GM19238 (cell line): ENCODE results near the gene CPEB4.

Experiments used
- DNase-seq: peaks from one replicate; pipeline ENCODE4 v3.0.0; 2011; ENCODE audit warnings: low spot score; ENCODE audit not compliant: insufficient read length

The CPEB4 gene

GRCh38 chr5:173858670-173859407 is 29.3 kb upstream of the CPEB4 start:
- DNase-seq = no peak

DNA sequence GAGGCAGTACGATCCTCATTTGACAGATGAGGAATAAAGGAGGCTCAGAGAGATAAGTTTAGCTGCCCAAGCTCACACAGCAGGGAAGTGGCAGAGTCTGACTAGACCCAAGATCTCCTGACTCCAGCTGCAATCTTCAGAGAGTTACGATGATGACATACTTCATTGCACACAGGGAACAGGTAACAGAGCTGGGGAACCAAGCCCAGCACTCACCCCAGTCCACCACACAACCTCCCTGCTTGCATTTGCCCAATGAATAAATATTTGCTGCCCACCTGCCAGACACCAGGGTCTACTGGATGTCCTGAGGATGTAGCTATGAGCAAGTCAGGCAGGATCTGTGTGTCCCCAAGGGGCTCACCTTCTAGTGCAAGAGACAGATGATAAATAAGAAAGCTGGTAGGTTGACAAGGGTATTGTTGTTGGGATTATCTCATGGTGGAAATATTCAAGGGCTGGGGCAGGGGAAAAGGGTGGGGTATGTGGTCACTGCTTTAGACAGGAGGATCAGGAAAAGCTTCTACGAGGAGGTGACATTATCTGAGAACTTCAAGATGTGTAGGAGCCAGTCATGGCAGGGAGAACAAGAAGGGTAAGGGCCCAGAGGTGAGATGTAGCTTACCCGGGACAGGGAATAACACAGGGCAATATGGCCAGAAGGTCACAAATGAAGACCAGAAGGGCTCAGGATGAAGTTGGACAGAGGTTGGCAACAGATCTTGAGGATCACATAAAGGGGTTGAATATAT is 28.6 kb upstream of the CPEB4 start:
- no peak for DNase-seq

DNA sequence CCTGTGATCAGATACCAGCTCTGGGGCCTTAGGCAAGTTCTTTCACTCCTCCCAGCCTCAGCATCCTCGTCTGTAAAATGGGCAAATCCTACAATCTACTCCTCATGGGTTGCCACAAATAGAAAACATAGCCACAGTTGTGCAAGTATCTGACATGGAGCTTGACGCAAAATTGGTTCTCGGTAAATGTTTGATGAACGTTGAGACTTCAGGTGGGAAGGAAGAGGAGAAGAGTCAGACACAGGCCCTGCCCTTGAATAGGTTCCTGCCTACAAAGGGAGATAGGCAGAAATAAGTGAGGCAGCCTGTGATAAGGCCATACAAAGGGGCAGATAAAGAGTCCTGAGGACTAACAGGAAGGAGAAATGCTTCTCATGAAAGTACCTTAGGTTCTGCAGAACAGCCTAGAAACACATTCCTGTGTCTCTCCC is 26.1 kb upstream of the CPEB4 start:
- DNase-seq = no peak

DNA sequence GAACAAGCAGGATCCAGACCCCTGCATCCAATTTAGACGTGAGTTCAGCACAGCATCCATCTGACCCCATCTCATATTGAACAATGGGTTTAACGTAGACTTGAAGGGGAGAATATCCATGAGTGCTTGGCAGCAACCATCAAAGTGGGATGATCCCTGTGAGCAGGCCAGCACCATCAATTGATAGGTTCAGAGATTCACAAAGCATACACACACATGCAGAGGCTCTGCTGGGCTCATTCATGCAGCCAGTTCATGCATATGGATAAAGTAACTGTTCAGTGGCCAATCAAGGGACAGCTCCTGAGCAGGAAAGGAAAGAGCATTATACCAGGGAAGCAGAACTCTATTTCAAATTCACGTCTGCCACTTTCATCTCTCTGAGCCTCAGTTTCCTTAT is 24.8 kb upstream of the CPEB4 start:
- DNase-seq = no peak

GRCh38 chr5:173864126-173865050 is 23.8 kb upstream of the CPEB4 start:
- DNase-seq = no peak

DNA sequence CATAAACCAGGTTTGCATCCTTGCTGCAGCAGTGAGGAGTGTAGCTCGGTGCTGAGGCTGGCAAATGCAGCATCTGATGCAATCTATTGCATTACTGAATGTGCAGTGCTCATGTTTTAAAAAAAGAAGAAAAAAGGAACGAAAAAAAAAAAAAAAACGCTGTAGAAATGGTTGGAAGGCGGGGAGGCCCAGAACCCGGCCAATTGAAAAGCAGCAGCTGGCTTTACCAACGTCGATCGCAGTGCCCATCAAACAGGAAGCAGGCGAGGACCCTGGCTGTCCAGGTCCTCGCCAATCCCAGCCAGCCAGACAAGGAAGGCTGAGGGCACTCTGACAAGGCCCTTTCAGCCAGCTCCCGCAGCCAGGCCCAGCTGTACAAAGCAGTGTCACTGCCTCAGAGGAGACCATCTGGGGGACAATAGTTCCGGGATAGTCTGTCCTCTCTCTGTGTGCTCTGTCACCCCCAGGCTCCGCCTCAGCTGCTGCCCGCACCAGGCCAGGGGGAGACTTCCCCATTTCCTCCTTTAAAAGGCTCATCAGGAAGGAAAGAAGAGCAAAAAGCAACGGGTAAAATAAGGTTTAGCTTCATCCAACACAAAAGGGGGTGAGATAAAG is 21.8 kb upstream of the CPEB4 start:
- DNase-seq = no peak

DNA sequence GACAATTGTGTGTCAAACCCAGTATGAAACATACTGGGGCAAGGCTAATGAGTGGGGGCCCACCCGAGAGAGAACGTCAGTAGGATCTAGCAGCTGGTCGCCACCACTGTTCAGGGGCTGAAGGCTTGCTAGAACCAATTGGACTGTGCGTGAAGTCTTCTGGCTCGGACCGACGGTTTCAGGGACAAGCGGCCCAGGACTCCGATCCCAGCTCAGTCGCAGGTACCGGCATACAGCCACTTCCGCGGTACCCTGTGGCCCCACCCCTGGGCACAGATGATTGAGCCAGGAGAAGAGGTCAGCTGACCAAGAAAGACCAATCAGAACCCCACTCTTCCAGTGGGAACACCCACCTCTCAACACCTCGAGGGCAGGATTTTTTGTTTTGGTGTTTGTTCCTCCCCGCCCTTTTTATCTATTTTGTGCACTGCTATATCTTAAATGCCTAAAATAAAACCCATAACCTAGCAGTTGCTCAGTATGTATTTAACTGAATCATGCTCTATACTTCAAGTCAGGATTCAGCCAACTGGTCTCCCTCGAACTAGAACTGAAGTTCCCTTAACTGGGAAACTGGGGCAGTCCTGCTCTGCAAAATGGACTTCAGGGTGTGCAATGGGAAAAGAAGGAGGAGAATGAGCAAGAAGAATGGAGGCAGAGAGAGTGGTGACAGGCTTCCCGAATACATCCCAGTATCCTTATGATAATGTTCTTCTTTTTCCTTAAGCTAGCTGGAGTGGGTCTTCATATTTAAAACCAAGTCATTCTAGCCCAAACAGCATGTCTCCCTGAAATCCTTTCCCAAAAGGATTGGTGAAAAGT is 21.1 kb upstream of the CPEB4 start:
- no peak for DNase-seq

DNA sequence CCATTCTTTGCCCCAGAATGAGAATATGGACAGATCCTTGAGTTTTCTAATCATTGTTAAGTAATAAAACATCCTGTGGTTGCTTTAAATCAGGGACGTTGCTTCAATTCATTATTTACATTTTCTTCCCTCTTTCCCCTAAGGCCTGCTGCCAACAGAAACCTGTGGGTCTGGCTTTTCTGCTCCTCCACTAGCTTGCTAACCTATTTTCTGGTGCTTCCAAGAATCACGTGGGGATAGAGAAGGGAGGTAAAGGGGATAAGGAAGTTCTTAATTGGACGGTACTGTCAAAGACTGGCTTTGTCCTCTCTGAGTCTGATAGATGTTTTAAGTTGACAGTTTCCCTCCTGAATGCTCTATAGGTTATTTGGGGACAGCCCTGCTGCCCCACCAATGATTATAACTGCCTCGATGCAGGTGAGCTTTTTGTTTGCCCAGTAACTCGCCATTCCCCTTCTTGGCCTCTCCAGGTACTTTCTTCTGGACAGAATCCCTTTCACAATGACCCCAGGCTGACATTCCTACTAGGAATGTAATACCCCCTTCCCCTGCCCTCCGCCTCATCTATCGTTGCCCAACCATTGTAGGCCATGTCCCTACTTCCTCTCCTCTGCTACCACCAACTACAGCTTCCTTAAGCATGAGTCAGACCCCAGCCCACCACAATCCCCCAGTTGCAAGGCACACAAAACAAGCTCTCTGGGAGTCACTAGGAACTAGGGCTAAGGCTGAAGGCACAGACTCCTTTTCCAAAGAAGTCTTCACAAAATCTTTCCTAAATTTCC is 19.9 kb upstream of the CPEB4 start:
- DNase-seq = no peak

- no peak for DNase-seq
These were observed 18.8 kb upstream of the CPEB4 start for GRCh38 chr5:173869316-173869715.

DNA sequence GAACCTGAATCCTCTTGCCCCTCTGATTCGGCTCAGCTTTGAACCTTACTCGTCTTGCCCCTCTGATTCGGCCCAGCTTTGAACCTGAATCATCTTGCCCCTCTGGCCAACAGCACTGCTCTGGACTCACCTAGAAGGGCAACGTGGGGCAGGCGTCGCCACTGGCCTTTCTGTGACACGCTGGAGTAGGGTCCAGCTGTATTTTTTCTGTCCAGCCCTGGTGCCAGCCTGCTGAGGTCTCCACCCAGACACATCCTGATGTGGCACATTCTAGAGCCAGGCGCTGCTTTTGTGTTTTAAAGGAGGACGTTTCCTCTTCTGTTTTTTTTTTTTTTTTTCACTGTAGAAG is 15.2 kb upstream of the CPEB4 start:
- DNase-seq = no peak

GRCh38 chr5:173873306-173873922 is 14.7 kb upstream of the CPEB4 start:
- no peak for DNase-seq

- DNase-seq = no peak
These were observed 13.0 kb upstream of the CPEB4 start for GRCh38 chr5:173875189-173875588.

DNA sequence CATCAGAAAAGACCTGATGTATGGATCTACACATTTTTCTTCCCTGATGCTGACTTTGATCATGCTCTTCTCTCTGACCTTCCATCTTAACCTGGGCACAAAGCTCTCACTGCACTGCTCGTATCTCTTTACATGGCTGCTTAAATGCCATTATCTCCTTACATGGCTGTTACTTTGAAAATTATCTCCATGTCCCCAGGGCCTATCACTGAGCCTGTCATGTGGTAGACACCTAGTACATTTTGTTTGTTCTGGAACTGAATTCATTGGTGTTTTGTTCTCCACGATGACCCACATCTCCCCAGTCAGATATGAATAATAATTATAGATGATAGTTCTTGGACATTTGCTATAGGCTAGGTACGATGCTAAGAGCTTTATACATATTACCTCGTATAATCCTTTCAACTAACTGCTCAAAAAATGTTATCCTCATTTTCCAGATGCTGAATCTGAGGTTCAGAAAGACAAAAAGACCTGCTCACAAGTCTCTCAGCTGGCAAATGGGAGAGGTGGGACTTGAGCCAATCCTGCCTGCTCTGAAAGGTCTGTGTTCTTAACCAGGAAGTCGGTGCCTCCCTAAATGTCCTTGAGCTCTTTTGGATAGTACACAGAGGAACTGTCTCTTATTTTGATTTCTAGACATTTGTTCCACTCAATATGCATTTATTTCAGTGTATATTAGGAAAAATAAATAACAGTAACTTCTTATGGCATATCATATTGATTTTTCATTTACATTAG is 9.8 kb upstream of the CPEB4 start:
- no peak for DNase-seq

DNA sequence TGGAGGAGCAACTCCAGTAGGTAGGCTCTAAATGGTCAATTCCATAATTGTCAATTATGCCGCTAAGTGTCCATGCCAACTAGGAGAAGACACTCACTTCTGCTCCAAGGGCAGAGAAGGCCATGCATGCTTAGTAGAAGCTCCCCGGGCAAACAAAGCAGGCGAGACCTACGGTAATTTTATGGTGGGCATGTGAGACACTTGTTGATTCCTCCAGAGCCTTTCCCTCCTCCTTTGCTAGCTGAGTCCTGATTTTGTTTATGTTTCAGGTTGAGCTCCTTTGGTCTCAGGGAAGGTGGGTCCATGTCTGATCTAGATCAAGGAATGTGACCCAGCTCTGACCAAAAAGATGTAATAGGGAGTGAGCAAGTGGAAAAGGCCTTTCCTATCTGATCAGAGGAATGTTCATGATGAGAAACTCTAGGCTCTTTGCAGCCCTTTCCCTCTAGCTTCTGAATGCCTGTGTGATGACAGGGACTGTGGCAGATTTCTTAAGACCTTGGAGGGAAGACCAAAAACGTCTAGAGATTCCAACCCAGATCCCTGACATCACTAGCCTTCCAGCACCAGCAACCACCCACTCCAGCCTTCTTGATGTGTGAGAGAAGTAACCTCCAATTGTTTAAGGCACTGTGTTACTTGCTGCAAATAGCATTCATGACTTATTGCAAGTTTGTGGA is 7.7 kb upstream of the CPEB4 start:
- DNase-seq = no peak

DNA sequence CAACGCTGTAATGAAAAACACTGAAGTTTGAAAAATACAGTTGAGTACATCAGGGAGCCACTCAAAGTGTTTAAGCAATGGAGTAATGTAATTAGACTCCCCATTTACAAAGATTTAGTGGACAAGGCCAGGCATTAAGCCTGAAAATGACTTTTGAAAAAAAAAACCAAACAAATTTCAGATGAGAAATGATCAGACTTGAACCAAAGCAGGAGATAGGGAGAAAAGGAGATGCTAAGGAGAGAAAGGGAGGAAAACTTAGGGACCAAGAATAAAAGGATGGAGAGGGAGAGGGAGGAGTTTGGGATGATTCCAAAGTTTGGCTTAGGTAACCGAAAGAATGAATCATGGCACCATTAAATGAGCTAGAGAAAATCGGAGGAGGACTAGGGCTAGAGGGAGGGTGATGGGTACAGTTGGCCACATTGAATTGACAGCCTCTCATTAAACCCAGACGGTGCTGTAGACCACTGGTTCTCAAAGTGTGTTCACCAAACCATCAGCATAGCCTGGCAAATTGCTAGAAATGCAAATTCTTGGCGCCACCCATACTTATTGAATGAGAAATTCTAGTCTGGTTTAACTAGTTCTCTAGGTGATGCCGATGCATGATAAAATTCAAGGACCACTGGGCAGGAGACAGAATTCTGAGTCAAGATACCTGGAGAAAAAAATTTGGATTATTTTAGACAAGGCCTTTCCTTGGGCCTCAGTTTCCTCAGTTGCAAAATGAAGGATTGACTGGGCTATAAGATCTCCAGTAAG is 6.2 kb upstream of the CPEB4 start:
- no peak for DNase-seq

DNA sequence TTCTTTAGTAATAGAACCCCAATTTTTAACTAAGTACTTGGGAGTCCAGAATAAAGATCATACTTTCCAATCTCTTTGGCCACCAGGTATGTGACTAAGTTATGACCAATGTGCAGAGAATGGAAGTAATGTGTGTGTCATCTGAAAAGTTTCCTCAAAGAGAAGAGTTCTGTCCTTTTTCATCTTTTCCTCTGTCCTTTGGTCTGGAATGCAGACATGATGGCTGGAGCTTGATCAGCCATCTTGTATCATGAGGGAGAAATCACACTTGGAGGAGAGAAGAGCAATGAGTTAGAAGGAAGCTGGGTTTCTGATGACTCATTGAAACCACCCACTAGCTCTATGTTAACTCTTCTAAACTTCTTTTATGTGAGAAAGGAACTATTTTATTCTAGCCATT is 5.5 kb upstream of the CPEB4 start:
- no peak for DNase-seq

DNA sequence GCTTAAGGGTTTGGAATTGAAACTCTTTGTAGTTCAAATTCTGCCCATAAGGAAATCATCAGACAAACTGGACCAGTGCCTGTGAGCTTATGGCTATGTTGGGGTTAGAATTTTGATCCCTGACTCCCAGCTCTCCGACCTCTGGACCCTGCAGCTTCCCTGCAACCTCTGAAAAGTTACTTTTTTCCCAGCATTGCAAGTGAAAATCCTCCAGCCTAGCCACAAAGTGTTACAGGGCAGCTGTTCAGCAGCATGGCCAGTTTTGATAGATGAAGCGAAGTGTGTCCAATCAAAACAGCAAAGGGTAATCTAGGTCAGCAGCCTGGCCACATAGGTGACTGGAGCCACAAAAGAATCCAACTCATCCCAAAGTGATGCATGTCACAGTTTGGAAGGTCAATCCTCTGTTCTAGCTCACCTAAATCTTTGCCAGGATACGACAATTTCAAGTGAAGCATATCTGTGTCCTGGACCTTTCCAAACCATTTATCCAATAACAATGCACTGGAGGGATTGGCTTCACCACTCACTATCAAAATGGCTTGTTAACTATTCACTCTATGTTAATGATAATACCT is 4.7 kb upstream of the CPEB4 start:
- no peak for DNase-seq
